SU-DHL-6 (cell line): ENCODE data around the gene CAPZA2.

Source experiments
- EZH2phosphoT487 ChIP-seq: fragments of 200-600 bp; sonication (generic), shearing (Covaris generic); conservative IDR thresholded peaks from 2 replicates; pipeline ENCODE4 v1.6.1; 2018; ENCODE audit warnings: mild to moderate bottlenecking, antibody characterized with exemption, low read length, moderate library complexity, mixed read lengths
- TF ChIP-seq, protein P1 (sequence below): fragments of 200-600 bp; sonication (generic); IDR thresholded peaks from one replicate; pipeline ENCODE4 v1.5.1; 2017; ENCODE audit warnings: antibody characterized with exemption, mild to moderate bottlenecking, low read length, moderate library complexity; ENCODE audit not compliant: insufficient read depth, poor library complexity, severe bottlenecking

DNA sequence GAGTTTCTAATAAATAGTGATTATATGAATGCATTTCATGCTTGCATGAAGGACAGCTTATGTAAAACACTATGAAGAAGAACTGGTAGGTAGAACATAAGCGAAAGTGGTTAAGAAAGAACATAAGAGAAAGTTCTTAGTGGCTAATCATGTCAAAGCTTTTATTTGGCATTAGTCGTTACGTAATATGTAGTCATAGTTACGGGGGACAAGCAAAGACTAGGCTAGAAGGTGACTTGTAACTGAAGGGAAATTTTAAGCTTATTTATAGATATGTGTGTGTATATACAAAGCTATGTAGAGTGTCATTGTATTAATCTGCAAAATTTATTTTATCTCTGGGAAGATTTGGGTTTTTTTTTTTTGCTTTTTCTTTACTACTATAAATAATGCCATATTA is 36.9 kb downstream of the CAPZA2 start:
- TF ChIP-seq, protein P1, sequence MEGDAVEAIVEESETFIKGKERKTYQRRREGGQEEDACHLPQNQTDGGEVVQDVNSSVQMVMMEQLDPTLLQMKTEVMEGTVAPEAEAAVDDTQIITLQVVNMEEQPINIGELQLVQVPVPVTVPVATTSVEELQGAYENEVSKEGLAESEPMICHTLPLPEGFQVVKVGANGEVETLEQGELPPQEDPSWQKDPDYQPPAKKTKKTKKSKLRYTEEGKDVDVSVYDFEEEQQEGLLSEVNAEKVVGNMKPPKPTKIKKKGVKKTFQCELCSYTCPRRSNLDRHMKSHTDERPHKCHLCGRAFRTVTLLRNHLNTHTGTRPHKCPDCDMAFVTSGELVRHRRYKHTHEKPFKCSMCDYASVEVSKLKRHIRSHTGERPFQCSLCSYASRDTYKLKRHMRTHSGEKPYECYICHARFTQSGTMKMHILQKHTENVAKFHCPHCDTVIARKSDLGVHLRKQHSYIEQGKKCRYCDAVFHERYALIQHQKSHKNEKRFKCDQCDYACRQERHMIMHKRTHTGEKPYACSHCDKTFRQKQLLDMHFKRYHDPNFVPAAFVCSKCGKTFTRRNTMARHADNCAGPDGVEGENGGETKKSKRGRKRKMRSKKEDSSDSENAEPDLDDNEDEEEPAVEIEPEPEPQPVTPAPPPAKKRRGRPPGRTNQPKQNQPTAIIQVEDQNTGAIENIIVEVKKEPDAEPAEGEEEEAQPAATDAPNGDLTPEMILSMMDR = no peak
- no peak for TF ChIP-seq EZH2phosphoT487
